ENCODE results near the gene EIF2D.

EIF2D gene

GRCh38 chr1:206570529-206570928 is 41.7 kb downstream of the EIF2D start:
- DNase-seq (ENCODE audit: low read depth in 2 of 2), result no peak

- DNase-seq (ENCODE audit: low read depth in 2 of 2), result no peak
These were observed 42.7 kb downstream of the EIF2D start for GRCh38 chr1:206569556-206569955.

GRCh38 chr1:206568779-206569352 is 43.4 kb downstream of the EIF2D start:
- DNase-seq (ENCODE audit: low read depth in 2 of 2), result no peak

GRCh38 chr1:206568256-206568655 is 44.0 kb downstream of the EIF2D start:
- DNase-seq (ENCODE audit: low read depth in 2 of 2), result no peak

GRCh38 chr1:206566999-206567398 is 45.3 kb downstream of the EIF2D start:
- no peak for DNase-seq (ENCODE audit: low read depth in 2 of 2)

GRCh38 chr1:206565995-206566394 is 46.3 kb downstream of the EIF2D start:
- no peak for DNase-seq (ENCODE audit: low read depth in 2 of 2)

GRCh38 chr1:206563367-206564207 is 48.7 kb downstream of the EIF2D start:
- DNase-seq (ENCODE audit: low read depth in 2 of 2), result no peak

- no peak for DNase-seq (ENCODE audit: low read depth in 2 of 2)
These were observed 52.1 kb downstream of the EIF2D start for GRCh38 chr1:206560007-206560716.

GRCh38 chr1:206559672-206559995 is 52.6 kb downstream of the EIF2D start:
- DNase-seq (ENCODE audit: low read depth in 2 of 2), result no peak

GRCh38 chr1:206558794-206559671 is 53.2 kb downstream of the EIF2D start:
- no peak for DNase-seq (ENCODE audit: low read depth in 2 of 2)

GRCh38 chr1:206557636-206558473 is 54.4 kb downstream of the EIF2D start:
- DNase-seq (ENCODE audit: low read depth in 2 of 2), result no peak

GRCh38 chr1:206556750-206557635 is 55.3 kb downstream of the EIF2D start:
- DNase-seq (ENCODE audit: low read depth in 2 of 2), result peak; percentile 71 to 90

GRCh38 chr1:206556047-206556749 is 56.1 kb downstream of the EIF2D start:
- no peak for DNase-seq (ENCODE audit: low read depth in 2 of 2)

GRCh38 chr1:206555473-206555935 is 56.8 kb downstream of the EIF2D start:
- no peak for DNase-seq (ENCODE audit: low read depth in 2 of 2)

GRCh38 chr1:206554701-206555472 is 57.4 kb downstream of the EIF2D start:
- DNase-seq (ENCODE audit: low read depth in 2 of 2), result no peak

GRCh38 chr1:206554211-206554610 is 58.1 kb downstream of the EIF2D start:
- DNase-seq (ENCODE audit: low read depth in 2 of 2), result no peak

- no peak for DNase-seq (ENCODE audit: low read depth in 2 of 2)
These were observed 60.3 kb downstream of the EIF2D start for GRCh38 chr1:206551986-206552326.

GRCh38 chr1:206551296-206551985 is 60.8 kb downstream of the EIF2D start:
- DNase-seq (ENCODE audit: low read depth in 2 of 2), result no peak
